ENCODE data around the gene CLDN25.

The CLDN25 gene

GRCh38 chr11:113808931-113809330, 29.3 kb downstream of the CLDN25 start:
- DNase-seq (ENCODE audit: low spot score) = no peak

- DNase-seq (ENCODE audit: low spot score) = no peak
Observed at GRCh38 chr11:113814181-113814580, 34.6 kb downstream of the CLDN25 start.

GRCh38 chr11:113817162-113817561, 37.6 kb downstream of the CLDN25 start:
- DNase-seq (ENCODE audit: low spot score) = no peak

GRCh38 chr11:113817626-113818025, 38.0 kb downstream of the CLDN25 start:
- DNase-seq (ENCODE audit: low spot score) = no peak

- DNase-seq (ENCODE audit: low spot score) = peak; percentile 3
Observed at GRCh38 chr11:113818426-113818825, 38.8 kb downstream of the CLDN25 start.

- DNase-seq (ENCODE audit: low spot score) = no peak
Observed at GRCh38 chr11:113827477-113827876, 47.9 kb downstream of the CLDN25 start.

GRCh38 chr11:113828191-113828590, 48.6 kb downstream of the CLDN25 start:
- DNase-seq (ENCODE audit: low spot score) = no peak

GRCh38 chr11:113829751-113830150, 50.2 kb downstream of the CLDN25 start:
- no peak for DNase-seq (ENCODE audit: low spot score)
